ENCODE data around the gene DUSP11. TPM values are rescaled to one million over a fixed set of nuclear protein-coding genes. Genes with fewer than 3 reads are reported as not detected.

Gene DUSP11
- total RNA-seq, 2 donors from 2014 or later: 31.0 to 31.1 TPM

Other genes starting within 250 kb of the DUSP11 start
- not detected for gene NAT8, start 137.7 kb downstream of the DUSP11 start, total RNA-seq
- 10 to 100 TPM; 34.7 to 48.6 TPM for gene TPRKB, start 42.8 kb downstream of the DUSP11 start, total RNA-seq
- not detected for gene C2orf78, start 4.1 kb upstream of the DUSP11 start, total RNA-seq
- gene STAMBP, start 48.9 kb upstream of the DUSP11 start, total RNA-seq: 100 to 1,000 TPM in 1 of 2 donors, 10 to 100 TPM in 1; 76.0 to 110 TPM
- under 1 TPM in 1 of 2 donors, not detected in 1; 0.27 TPM for gene ACTG2, start 112.9 kb upstream of the DUSP11 start, total RNA-seq
- gene DGUOK, start 146.8 kb upstream of the DUSP11 start, total RNA-seq: 10 to 100 TPM; 75.5 to 89.1 TPM
- gene TET3, start 204.8 kb upstream of the DUSP11 start, total RNA-seq: 10 to 100 TPM; 15.9 to 24.7 TPM

All from activated naive CD4-positive, alpha-beta T cell treated with anti-CD3 and anti-CD28 coated beads, Interleukin-2, amount 50 U/mL, for 72 hours (primary cell).